Lower leg skin (tissue), 3 donors: ENCODE measurements around the gene SLC35F5.

ENCODE experiments used
- POLR2A ChIP-seq, 2 donors: fragments of 450-650 bp; IDR thresholded peaks; one replicate each; pipeline ENCODE4 v1.6.1; 2016 to 2017; ENCODE audit warnings: antibody characterized with exemption in 2 of 2, mild to moderate bottlenecking in 1 of 2, moderate library complexity in 1 of 2
- TF ChIP-seq, protein P1 (sequence below), 3 donors: fragments of 450-650 bp; IDR thresholded peaks; one replicate each; pipeline ENCODE4 v1.5.1; 2016; ENCODE audit warnings: antibody characterized with exemption in 3 of 3, mild to moderate bottlenecking in 3 of 3, moderate library complexity in 2 of 3

DNA sequence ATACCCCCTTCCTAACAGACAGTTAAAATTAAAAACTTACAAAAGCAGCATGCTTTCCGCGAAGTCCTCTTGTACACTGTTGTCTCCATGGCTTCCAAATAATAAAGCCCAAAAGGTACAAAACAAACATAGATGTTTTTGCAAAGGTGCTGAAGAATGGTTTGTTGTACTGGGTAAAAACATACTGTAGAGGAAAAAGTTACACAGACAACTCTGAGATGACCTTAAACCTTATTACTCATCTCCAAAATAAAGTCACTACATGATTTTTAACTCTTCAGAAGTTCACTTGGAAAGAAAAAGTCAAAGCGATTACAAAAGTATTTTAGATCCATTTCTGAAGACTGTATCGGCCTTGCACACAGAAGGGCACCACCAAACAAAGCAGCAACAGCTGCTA, 6.1 kb downstream of the SLC35F5 start:
- TF ChIP-seq, protein P1, sequence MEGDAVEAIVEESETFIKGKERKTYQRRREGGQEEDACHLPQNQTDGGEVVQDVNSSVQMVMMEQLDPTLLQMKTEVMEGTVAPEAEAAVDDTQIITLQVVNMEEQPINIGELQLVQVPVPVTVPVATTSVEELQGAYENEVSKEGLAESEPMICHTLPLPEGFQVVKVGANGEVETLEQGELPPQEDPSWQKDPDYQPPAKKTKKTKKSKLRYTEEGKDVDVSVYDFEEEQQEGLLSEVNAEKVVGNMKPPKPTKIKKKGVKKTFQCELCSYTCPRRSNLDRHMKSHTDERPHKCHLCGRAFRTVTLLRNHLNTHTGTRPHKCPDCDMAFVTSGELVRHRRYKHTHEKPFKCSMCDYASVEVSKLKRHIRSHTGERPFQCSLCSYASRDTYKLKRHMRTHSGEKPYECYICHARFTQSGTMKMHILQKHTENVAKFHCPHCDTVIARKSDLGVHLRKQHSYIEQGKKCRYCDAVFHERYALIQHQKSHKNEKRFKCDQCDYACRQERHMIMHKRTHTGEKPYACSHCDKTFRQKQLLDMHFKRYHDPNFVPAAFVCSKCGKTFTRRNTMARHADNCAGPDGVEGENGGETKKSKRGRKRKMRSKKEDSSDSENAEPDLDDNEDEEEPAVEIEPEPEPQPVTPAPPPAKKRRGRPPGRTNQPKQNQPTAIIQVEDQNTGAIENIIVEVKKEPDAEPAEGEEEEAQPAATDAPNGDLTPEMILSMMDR (IDR thresholded peaks at IDR 0.05), result no peak
- TF ChIP-seq POLR2A (IDR thresholded peaks at IDR 0.05), result no peak
